MV-4-11 (cell line): ENCODE data around the gene UBAC2.

Source experiments
- DNase-seq: peaks from one replicate; lab custom pipeline; 2025; lab: John Stamatoyannopoulos, UW

Gene UBAC2

GRCh38 chr13:99416411-99417121 is 215.9 kb downstream of the UBAC2 start:
- no peak for DNase-seq

GRCh38 chr13:99417201-99418102 is 216.8 kb downstream of the UBAC2 start:
- no peak for DNase-seq

DNA sequence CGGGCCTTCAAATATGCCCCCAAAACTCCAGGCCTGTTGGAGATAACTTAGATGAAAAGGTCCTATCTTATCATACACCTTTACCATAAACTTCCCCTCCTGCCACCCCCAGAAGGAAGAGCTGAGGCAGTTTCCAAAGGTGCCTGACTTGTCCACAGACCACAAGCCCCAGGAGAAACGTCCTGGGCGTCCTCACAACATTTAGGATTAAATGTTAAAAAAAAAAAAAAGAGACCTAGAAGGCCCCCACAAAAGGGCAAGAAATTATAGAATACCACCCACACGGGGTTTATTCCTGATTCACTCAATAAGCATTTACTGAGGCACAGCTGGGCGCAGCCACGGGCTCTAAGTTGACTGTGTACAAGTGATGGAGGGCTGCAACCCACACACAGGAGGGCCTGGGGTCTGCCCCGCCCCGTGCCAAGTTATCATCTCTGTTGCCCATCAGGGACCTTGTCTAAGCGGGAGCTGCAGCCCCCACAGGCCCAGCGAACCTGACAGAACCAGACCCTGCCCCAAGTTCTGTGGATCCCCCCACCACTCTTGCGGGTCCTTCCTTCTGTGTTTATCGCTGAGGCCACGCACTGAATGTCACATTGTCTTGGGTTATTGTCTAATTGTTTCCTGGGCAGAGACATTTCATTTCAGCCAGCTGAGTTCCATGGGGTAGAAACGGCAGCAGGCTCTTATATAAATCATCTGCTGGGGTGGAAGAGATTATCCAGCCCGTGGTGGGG is 217.6 kb downstream of the UBAC2 start:
- no peak for DNase-seq

- DNase-seq: no peak
Observed at GRCh38 chr13:99418843-99419140, 218.1 kb downstream of the UBAC2 start.

- no peak for DNase-seq
Observed at GRCh38 chr13:99419591-99420243, 219.1 kb downstream of the UBAC2 start.

DNA sequence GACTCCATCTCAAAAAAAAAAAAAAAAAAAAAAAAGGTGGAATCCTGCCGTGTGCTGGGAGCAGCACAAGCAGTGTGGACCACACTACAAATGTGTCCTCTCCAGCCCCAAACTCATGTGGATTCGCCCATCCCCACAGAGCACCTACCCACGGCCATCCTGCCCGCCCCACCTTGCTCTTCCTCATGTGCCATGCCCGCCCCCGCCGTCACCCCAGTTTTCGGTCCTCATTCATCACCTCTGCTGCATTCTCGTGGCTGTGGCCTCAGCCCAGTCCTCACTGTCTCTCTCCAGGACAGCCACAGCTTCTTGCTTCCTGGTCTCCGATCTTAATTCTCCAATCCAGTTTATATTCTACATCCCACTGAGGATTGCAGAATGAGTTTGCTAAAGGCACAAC is 220.6 kb downstream of the UBAC2 start:
- DNase-seq: no peak

GRCh38 chr13:99421758-99422585 is 221.3 kb downstream of the UBAC2 start:
- DNase-seq: peak; percentile 50

GRCh38 chr13:99422586-99423220 is 222.0 kb downstream of the UBAC2 start:
- DNase-seq: no peak

DNA sequence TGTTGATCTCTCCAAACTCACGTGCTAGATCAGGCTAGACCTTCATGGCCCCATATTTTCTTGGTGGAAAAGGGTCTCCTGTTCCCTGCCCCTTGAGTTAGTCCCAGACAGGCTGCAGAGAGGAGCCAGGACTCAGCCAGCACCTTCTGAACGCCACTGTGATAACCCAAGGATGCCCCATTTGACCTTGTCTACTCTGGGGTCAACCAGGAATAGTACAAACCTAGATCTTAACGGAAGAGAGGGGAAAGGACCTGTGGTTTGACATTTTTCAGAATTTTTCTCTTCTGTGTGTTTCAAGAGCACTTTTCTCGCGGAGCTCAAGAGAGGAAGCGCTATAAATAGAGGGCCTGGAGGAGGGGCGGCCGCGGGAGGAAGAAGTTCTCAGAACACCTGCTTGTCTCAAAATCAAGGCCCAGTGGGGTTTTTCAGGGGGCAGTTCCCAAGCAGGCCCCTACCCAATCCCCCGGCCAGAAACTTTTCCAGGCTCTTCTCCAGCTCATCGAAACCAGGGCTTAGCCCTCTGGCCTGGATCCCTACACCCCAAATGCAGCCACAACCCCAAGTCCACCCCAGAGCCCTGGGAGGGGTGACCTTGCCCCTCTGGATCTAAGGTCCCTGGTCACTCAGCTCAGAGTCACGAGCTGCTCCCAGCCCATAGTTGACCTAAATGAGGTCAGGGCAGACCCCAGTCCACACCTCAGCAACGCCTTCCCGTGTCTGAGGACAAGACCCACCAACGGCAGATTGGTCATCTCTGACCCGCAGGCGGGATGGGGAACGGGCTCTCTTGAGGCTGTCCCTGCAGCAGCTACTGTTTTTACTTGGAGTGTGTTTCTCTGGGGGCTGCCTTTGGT is 225.1 kb downstream of the UBAC2 start:
- peak; percentile 70 for DNase-seq

DNA sequence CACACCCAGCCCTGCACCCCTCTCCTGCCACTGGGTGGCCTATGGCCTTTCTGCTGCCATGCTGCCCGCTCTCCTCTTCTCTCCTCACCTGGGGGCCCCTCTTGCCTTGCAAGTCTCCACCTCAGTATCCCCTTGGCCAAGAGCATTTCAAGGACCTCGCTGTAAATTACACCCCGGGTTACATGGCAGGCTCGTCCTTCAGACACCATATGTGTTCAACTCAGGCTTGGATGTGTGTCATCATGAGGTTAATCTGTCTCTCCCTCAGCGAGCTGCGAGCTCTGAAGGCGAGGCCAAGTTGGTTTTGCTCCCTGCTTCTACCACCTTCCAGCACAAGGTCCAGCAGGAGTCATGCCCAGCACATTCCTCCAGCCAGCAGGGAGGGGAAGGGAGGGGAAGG is 225.8 kb downstream of the UBAC2 start:
- no peak for DNase-seq

GRCh38 chr13:99429670-99430069 is 229.0 kb downstream of the UBAC2 start:
- DNase-seq: no peak

DNA sequence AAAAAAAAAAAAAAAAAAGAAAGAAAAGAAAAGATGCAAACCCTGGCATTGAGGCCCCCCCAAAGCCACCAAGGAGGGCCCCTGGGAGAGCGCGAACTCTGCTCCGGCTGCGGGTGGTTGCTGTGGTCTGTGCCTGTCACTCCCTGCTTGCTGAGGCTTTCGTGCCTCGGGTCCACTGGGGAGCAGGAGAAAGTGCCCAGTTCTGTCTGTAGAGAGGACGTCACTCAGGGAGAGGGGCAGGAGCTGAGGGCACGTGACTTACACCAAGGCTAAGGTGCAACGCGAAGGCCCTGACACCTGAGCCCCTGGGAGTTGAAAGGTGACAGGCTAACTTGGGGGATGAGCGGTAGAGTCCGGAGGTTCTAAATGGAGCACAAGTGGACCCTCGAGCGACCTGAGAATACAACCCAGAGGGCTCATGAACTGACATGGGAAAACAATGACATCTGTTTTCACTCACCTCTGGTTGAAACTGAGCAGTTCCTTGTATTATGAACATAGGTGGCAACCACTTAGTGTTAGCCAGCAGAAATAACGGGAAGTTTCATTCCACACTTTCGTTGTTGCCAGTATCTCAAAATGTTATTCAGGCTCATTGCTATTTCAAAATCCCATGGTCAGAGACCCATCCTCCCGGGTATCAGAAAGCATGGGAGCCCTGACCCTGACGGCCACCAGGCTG is 231.4 kb downstream of the UBAC2 start:
- peak; percentile 60 for DNase-seq

DNA sequence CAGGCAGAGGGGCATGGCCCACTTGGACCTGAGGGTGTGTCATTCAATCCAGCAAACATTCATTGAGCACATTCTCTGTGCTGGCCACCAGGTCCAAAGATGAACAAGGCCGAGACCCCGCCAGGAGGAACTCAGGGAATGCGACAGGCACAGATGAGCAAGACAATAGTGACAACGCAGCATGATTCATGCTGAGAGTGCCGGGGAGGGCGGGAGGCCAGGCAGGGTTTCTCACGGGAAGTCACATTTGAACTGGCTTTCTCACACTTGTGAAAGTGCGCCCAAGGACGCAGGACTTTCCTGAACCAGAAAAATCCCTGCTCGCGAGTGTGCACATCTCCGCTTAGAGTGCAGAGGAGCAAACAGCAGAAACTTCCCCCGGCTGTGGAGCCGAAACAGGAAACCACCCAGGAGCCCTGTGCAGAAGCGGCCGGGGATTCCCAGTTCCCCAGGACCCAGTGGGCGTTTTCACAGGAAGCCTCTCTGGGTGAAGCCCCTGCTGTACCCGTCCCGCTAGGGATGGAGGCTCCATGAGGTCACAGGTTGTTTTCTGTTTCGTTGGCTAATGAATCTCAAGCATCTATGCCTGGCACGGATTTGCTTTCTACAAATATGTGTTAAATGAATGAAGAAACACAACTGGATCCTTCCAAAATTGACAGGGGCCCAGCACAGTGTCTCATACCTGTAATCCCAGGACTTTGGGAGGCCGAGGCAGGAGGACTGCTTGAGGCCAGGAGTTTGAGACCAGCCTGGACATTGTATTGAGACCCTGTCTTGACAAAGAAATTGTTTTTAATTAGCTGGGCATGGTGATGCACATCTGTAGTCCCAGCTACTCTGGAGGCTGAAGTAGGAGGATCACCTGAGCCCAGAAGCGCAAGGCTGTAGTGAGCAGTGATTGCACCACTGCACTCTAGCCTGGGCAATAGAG is 232.2 kb downstream of the UBAC2 start:
- DNase-seq: peak; percentile 87

GRCh38 chr13:99433543-99434075 is 233.0 kb downstream of the UBAC2 start:
- no peak for DNase-seq

- DNase-seq: no peak
Observed at GRCh38 chr13:99434258-99434788, 233.7 kb downstream of the UBAC2 start.

GRCh38 chr13:99435116-99435515 is 234.5 kb downstream of the UBAC2 start:
- DNase-seq: no peak

GRCh38 chr13:99435998-99436397 is 235.3 kb downstream of the UBAC2 start:
- DNase-seq: no peak
